DMS153 treated with DMSO at 0.1 percent for 48 hours (cell line): ENCODE measurements around the gene FES.
"Not testable (repeated sequence)": the region's sequence is repeated elsewhere in the genome, so short reads cannot be mapped to it uniquely, and the experiment has no call there.

Experiments used
- DNase-seq: peaks from one replicate; lab custom pipeline; 2025; ENCODE audit not compliant: unreplicated experiment; lab: John Stamatoyannopoulos, UW

The FES gene

GRCh38 chr15:90860942-90861675 is 23.2 kb upstream of the FES start:
- DNase-seq: peak; percentile 27

DNA sequence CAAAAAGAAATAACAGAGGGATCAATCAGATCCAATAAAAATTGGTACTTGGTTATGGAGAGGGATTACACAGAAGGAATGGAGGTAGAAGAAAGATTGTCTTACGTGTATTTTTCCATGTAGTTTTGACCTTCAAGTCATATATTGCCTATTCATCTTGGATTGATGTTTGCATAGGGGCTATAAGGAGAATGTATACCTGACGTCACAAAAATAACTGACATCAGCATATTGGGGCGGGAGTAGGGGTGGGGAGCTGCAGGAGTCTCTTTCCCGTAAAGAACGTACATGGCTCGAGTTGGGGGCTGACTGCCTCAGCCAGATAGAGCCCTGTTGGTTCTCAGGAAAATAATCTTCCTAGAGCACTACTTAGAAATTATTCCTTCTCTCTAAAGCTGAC is 21.8 kb upstream of the FES start:
- DNase-seq: no peak

DNA sequence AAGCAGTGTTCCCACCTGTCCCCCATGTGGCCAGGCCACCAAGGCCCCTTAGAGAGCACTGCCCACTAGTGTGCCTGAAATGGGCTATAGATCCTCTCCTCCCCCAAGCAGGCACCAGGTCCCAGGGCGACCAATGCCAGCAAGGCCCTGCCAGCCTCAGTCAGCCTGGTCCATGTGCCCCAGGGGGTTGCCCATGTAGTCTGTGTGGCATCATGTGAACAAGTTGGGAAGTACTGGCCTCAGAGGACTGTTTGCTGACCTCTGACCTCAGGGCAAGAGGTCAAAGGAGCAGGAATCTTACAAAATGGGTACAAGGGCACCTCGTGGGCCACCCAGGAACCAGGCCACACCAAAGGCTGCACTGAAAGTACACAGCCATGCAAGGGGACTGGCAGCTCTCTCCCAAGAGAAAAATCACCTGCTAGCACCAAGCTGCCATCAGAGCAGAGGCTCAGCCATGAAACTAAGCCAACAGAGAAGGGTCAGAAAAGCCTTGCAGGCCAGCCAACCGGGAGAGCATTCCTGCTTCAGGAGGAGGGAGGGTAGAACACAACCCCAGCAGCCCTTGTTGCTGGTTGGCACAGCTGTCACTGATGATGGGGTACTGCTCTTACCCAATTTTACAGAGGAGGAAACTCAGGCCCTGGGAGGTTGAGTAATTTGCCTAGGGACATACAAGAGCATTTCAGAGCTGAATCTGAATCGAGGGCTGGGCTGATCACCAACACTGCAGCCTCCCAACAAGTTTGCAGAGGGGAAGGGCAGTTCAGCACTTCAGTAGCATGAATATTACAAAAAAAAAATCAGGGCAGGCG is 21.1 kb upstream of the FES start:
- no peak for DNase-seq

DNA sequence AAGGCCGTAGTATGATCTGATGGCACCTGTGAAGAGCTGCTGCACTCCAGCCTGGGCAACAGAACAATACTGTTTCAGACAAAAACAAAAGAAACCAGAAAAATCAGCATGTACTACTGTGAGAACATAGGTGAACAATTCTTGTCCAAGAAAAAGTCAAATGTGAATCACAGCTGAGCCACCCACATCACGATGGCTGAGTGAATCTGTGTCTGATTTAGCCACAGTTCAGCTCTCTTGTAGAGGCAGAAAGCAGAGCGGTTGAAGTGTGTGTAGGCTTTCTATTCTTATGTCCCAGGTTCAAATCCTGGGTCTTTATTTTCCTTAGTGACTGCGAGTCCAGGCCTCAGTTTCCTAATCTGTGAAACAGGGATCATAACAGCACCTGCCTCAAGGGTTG is 20.3 kb upstream of the FES start:
- no peak for DNase-seq

- no peak for DNase-seq
Measured at GRCh38 chr15:90864507-90864906, 19.8 kb upstream of the FES start.

GRCh38 chr15:90865702-90866101 is 18.6 kb upstream of the FES start:
- no peak for DNase-seq

DNA sequence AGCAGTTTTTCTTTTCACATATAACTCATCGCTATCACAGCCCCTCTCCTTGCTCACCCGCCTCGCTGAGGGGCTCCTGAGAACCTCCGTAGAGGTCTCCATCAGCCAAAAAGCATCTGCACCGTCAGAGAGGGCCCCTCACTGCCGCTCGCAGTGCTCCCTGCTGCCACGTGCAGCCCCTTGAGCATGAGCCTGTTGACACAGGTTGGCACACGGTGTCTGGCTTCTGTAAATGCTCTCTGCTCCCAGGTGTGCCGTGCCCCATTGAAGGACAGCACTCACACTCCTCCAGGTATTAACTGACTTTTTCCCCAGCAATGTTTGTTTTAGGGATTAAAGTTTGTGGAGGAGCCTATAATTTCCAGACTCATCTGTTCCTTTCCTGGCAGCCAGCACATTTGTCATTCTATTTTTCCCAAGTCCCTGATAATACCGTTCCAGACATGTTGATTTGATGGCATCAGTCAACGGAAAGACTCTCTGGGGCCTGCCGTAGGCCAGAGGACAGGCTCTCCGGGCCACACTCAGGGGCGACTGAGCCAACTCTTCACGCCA is 18.1 kb upstream of the FES start:
- DNase-seq: no peak

GRCh38 chr15:90866800-90867199 is 17.5 kb upstream of the FES start:
- DNase-seq: no peak

DNA sequence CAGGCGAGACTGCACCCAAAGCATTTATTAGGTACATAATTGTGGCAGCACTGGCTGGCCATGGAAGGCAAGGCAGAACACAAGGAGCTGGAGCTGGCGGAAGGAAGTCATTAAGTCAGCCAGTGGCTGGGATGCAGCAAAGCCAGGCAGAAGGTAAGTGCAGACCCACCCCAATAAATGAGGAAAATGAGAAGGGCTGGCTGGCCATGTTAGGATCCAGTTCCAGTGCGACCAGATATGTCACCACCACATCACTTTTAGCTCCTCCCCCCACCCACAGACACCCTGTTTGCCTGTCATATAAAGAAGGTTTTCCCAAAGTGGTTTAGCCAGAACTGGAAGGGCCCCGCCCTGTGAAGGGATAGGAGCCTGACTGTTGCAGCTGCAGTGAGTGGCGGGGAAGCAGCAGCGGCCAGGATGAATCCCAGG is 16.0 kb upstream of the FES start, which contains the start of gene FURIN:
FURIN (plus strand) TSS at position 328 of the 429 bp plus-strand sequence. CDS start 7,153 bp downstream, outside the sequence.
- DNase-seq: no peak

DNA sequence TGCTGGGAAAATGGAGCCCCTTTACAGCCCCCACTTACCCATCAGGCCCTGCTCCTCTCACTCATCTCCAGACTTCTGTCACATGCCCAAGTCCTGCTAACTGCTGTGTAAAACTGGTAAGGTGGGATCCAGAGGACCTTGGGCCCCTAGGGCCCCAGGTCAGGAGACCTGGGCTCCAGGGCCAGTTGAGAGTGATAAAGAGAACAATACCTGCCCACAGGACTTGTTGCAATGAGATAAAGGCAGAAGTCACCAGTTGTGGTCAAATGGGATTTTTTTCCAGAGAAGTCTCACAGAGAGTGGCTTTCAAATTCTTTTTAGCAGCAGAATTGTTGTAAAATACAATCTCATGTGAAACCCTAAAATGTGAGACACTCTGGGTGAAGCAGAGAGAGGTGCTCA is 15.2 kb upstream of the FES start:
- no peak for DNase-seq

GRCh38 chr15:90869601-90870353 is 14.5 kb upstream of the FES start:
- no peak for DNase-seq

- DNase-seq: no peak
Measured at GRCh38 chr15:90870354-90871138, 13.8 kb upstream of the FES start.

GRCh38 chr15:90871139-90871715 is 13.1 kb upstream of the FES start:
- no peak for DNase-seq

DNA sequence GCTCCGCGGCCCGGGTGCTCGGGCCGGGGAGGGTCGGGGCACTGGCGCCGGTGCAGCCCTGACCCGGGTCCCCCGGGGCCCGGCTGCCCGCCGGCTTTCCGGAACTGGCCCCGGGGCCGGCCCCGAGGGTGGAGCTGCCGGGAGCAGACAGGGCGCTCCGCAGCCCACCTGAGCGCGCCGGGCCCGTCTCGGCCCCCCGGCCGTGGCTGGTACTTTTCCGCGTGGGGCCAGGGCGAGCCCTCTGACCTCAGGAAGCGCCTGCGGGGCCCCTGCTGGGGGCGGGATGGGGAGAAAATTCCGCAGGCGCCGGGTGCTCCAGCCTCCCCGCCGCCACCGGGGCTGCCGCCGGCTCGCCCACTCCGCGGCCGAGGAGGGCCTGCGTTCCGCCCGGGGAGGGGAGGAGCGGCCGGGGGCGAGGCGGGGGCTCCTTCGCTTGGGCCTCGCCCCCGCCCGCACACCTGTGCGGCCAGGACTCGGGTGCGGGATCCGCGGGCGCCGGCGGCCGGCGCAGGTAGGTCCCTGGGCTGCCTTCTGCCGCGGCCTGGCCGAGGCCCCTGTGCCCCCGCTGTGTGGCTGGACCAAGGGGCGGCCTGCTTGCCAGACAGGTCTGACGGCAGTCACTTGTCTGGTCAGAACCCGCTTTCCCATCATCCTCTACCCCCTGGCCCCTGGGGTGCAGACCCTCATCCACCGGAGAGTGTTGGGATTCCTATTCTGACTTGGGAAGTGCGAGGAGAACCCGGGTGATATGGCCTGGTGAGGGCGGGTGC is 12.4 kb upstream of the FES start:
- no peak for DNase-seq

GRCh38 chr15:90872486-90873184 is 11.7 kb upstream of the FES start:
- no peak for DNase-seq

DNA sequence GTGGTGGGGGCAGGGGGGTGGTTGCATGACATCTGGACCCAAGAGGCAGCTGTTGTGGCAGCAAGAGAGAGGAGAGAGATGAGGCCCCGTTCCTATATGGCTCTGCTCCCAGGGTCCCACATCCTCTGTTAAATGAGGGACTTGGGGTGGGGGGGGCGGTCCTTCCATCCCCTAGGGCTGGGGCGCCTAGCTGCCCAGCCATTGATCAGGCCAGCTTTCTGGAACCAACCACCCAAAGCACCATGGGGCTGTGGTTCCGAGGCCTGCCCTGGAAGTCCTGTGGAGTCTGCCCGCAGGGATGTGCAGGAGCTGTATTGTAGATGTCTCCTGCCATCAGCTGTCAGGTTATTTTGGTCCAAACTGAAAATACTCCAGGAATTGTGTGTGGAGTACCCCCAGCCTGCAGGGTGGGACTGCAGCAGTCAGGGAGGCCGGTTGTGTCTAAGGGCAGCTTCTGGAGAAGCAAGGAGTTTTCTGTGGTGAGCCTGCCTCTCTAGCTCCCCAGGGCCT is 10.8 kb upstream of the FES start:
- DNase-seq: no peak

GRCh38 chr15:90873998-90874605 is 10.2 kb upstream of the FES start:
- DNase-seq: no peak

DNA sequence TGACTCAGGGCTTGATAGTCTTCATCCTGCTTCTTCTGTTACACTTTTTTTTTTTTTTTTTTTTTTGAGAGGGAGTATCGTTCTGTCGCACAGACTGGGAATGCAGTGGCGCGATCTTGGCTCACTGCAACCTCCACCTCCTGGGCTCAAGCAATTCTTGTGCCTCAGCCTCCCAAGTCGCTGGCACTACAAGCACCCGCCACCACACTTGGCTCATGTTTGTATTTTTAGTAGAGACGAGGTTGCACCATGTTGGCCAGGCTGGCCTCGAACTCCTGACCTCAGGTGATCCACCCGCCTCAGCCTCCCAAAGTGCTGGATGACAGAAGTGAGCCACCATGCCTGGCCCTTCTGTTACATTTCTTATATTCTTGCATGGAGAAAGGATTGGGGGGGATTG is 9.3 kb upstream of the FES start:
- DNase-seq: not testable (repeated sequence)
